Activated CD4-positive, alpha-beta T cell treated with anti-CD3 and anti-CD28 coated beads, Interleukin-2, amount 10 ng/mL, durations not matched to agents 24 days and 14 days (primary cell): ENCODE data around the gene DYNC2H1. TPM values are rescaled to one million over a fixed set of nuclear protein-coding genes. Genes with fewer than 3 reads are reported as not detected.

Experiments used
- DNase-seq: peaks from one replicate; pipeline ENCODE4 v3.0.0; 2022
- H3K27ac Mint-ChIP-seq: one replicate; pipeline ENCODE4 v1.8.0; 2022; ENCODE audit warnings: mild to moderate bottlenecking, mixed read lengths
- H3K27me3 Mint-ChIP-seq: one replicate; pipeline ENCODE4 v1.8.0; 2022; ENCODE audit warnings: mixed read lengths
- H3K36me3 Mint-ChIP-seq: one replicate; pipeline ENCODE4 v1.8.0; 2022; ENCODE audit warnings: low read depth, mild to moderate bottlenecking, mixed read lengths
- H3K4me1 Mint-ChIP-seq: one replicate; pipeline ENCODE4 v1.8.0; 2021; ENCODE audit warnings: mixed read lengths
- H3K4me3 Mint-ChIP-seq: one replicate; pipeline ENCODE4 v1.8.0; 2022; ENCODE audit warnings: mild to moderate bottlenecking, moderate library complexity, mixed read lengths
- H3K9me3 Mint-ChIP-seq: one replicate; pipeline ENCODE4 v1.8.0; 2021; ENCODE audit warnings: mixed read lengths
- intact Hi-C: fragments of 100-400 bp; cut with micrococcal nuclease; formaldehyde crosslinking; loops from one replicate; pipeline ENCODE4 v1.15.1; 2023
- total RNA-seq: library from RNA; stranded (reverse); gene quantifications from 2 replicates; pipeline ENCODE4 v1.2.3, GENCODE V29; 2022

Gene DYNC2H1
- total RNA-seq, 1 donor from 2014 or later: 0.30 TPM

- no peaks in the 10 kb centered on the region for H3K4me1 Mint-ChIP-seq
Observed at GRCh38 chr11:103274025-103274424, 164.8 kb downstream of the DYNC2H1 start.

DNA sequence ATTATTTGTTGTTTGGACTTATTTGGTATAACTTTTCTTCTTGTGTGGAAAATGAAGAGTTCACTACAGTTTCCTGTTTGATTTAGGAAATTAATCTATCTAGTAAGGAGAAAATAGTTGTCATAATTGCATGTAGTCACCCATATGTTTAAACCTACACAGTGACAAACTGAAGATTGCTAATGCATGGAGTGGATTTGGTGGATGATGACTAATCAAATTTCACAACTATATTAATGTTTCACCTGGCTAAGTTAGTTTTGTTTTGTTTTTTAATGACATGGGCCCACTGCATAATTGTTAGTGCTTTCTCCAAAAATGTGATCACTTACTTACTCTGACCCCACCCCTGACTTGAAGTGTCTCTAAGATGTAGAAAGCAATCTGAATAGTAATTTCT is 170.6 kb downstream of the DYNC2H1 start:
- Mint-ChIP-seq H3K27me3 (no peaks in the 10 kb centered on the region), H3K9me3 (no peaks in the 10 kb centered on the region), H3K4me1 (no peaks in the 10 kb centered on the region), H3K4me3 (no peak overlapping the region), H3K27ac (no peak overlapping the region), H3K36me3 (no peaks in the 10 kb centered on the region)
- intact Hi-C loops: no loop called here
- no peak for DNase-seq

More at GRCh38 chr11:103274025-103274424, 164.8 kb downstream of the DYNC2H1 start:
- DNase-seq: no peak
- H3K27me3 Mint-ChIP-seq: no peaks in the 10 kb centered on the region
- H3K36me3 Mint-ChIP-seq: no peaks in the 10 kb centered on the region
- no peak overlapping the region for H3K27ac Mint-ChIP-seq
- intact Hi-C loops: no loop called here
- H3K9me3 Mint-ChIP-seq: no peaks in the 10 kb centered on the region
- no peak overlapping the region for H3K4me3 Mint-ChIP-seq

- no peaks in the 10 kb centered on the region for H3K36me3 Mint-ChIP-seq
- no peak overlapping the region for H3K4me3 Mint-ChIP-seq
- DNase-seq: no peak
- no peaks in the 10 kb centered on the region for H3K27me3 Mint-ChIP-seq
- no peaks in the 10 kb centered on the region for H3K4me1 Mint-ChIP-seq
- no peak overlapping the region for H3K27ac Mint-ChIP-seq
- intact Hi-C loops: no loop called here
- H3K9me3 Mint-ChIP-seq: no peaks in the 10 kb centered on the region
Observed at GRCh38 chr11:103281301-103281700, 172.1 kb downstream of the DYNC2H1 start.

GRCh38 chr11:103284260-103284659 is 175.0 kb downstream of the DYNC2H1 start:
- Mint-ChIP-seq H3K9me3 (no peaks in the 10 kb centered on the region), H3K4me1 (no peaks in the 10 kb centered on the region), H3K36me3 (no peaks in the 10 kb centered on the region), H3K27me3 (no peaks in the 10 kb centered on the region), H3K4me3 (no peak overlapping the region), H3K27ac (no peak overlapping the region)
- intact Hi-C loops: no loop called here
- no peak for DNase-seq

GRCh38 chr11:103294516-103294915 is 185.3 kb downstream of the DYNC2H1 start:
- no peak overlapping the region for H3K27ac Mint-ChIP-seq
- DNase-seq: no peak
- H3K27me3 Mint-ChIP-seq: no peaks in the 10 kb centered on the region
- peaks cover 5% of the 10 kb centered on the region for H3K9me3 Mint-ChIP-seq
- H3K4me1 Mint-ChIP-seq: no peaks in the 10 kb centered on the region
- H3K4me3 Mint-ChIP-seq: no peak overlapping the region
- intact Hi-C loops: no loop called here
- no peaks in the 10 kb centered on the region for H3K36me3 Mint-ChIP-seq

GRCh38 chr11:103295704-103296103 is 186.5 kb downstream of the DYNC2H1 start:
- Mint-ChIP-seq H3K36me3 (no peaks in the 10 kb centered on the region), H3K9me3 (peaks cover 5% of the 10 kb centered on the region), H3K27ac (no peak overlapping the region), H3K27me3 (no peaks in the 10 kb centered on the region), H3K4me1 (no peaks in the 10 kb centered on the region), H3K4me3 (no peak overlapping the region)
- no peak for DNase-seq
- intact Hi-C loops: no loop called here

- Mint-ChIP-seq H3K27ac (no peak overlapping the region), H3K9me3 (peaks cover 5% of the 10 kb centered on the region), H3K4me3 (no peak overlapping the region), H3K4me1 (no peaks in the 10 kb centered on the region), H3K36me3 (no peaks in the 10 kb centered on the region), H3K27me3 (no peaks in the 10 kb centered on the region)
- intact Hi-C loops: no loop called here
- no peak for DNase-seq
Observed at GRCh38 chr11:103297900-103298299, 188.7 kb downstream of the DYNC2H1 start.

GRCh38 chr11:103315248-103315647 is 206.0 kb downstream of the DYNC2H1 start:
- Mint-ChIP-seq H3K4me1 (no peaks in the 10 kb centered on the region), H3K4me3 (no peak overlapping the region), H3K27me3 (peaks cover 3% of the 10 kb centered on the region), H3K9me3 (no peaks in the 10 kb centered on the region), H3K36me3 (no peaks in the 10 kb centered on the region), H3K27ac (no peak overlapping the region)
- intact Hi-C loops: no loop called here
- no peak for DNase-seq

DNA sequence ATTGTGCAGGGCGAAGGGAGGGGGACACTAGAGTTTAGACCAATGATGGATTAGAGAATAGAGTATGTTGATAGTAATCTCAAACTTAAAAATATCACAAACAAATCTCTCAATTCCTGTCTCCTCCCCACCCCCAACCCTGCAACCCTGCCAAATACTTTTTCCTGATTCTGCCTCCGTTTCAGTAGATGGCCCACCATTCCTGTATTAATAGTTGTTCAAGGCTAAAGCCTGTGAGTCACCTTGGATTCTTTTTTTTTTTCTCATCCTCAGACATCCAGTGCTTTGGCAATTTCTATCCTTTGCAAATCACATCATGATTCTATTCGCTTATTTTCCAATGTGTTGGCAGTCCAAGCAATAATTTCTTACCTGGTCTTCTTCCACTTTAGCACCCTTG is 207.9 kb downstream of the DYNC2H1 start:
- no peak overlapping the region for H3K27ac Mint-ChIP-seq
- peaks cover 3% of the 10 kb centered on the region for H3K27me3 Mint-ChIP-seq
- DNase-seq: no peak
- intact Hi-C loops: no loop called here
- no peak overlapping the region for H3K4me3 Mint-ChIP-seq
- no peaks in the 10 kb centered on the region for H3K36me3 Mint-ChIP-seq
- no peaks in the 10 kb centered on the region for H3K4me1 Mint-ChIP-seq
- no peaks in the 10 kb centered on the region for H3K9me3 Mint-ChIP-seq

GRCh38 chr11:103322821-103323220 is 213.6 kb downstream of the DYNC2H1 start:
- Mint-ChIP-seq H3K27me3 (no peaks in the 10 kb centered on the region), H3K27ac (no peak overlapping the region), H3K4me1 (peaks cover 4% of the 10 kb centered on the region), H3K9me3 (no peaks in the 10 kb centered on the region), H3K36me3 (no peaks in the 10 kb centered on the region), H3K4me3 (no peak overlapping the region)
- intact Hi-C loops: no loop called here
- no peak for DNase-seq

GRCh38 chr11:103325686-103326069 is 216.5 kb downstream of the DYNC2H1 start:
- no peak for DNase-seq
- Mint-ChIP-seq H3K27me3 (peaks cover 6% of the 10 kb centered on the region), H3K27ac (no peak overlapping the region), H3K4me3 (no peak overlapping the region), H3K36me3 (no peaks in the 10 kb centered on the region), H3K9me3 (no peaks in the 10 kb centered on the region), H3K4me1 (peaks cover 4% of the 10 kb centered on the region)
- intact Hi-C loops: loop anchor here (1.0 to 5.0 kb wide), 2 partner anchors 212 to 276 kb away; no protein-coding TSS in a partner anchor

GRCh38 chr11:103326070-103326794 is 217.0 kb downstream of the DYNC2H1 start:
- DNase-seq: peak; percentile 81
- peaks cover 4% of the 10 kb centered on the region for H3K4me1 Mint-ChIP-seq
- no peaks in the 10 kb centered on the region for H3K36me3 Mint-ChIP-seq
- H3K27ac Mint-ChIP-seq: no peak overlapping the region
- no peak overlapping the region for H3K4me3 Mint-ChIP-seq
- intact Hi-C loops: loop anchor here (1.0 to 5.0 kb wide), 2 partner anchors 211 to 275 kb away; no protein-coding TSS in a partner anchor
- H3K9me3 Mint-ChIP-seq: no peaks in the 10 kb centered on the region
- peaks cover 6% of the 10 kb centered on the region for H3K27me3 Mint-ChIP-seq

DNA sequence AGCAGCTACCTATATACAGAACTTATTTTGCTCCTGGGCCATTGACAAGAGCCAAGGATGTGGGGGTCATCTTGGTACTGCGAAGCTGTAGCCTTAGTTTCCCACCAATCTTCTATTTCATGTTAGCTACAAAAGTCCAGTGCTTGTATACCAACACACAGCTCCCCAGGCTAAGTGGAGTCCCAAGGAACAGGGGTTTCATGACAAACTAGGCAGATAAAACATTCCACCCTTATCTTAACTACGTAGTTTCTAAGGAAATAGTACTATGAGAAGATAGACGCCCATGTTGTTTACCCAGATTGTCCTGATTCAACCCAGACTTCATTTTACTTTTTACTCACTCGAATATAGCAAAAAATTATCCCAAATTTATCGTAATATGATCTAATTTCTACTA is 218.5 kb downstream of the DYNC2H1 start:
- Mint-ChIP-seq H3K36me3 (no peaks in the 10 kb centered on the region), H3K9me3 (no peaks in the 10 kb centered on the region), H3K27me3 (peaks cover 6% of the 10 kb centered on the region), H3K27ac (no peak overlapping the region), H3K4me3 (no peak overlapping the region), H3K4me1 (peaks cover 7% of the 10 kb centered on the region)
- DNase-seq: no peak
- intact Hi-C loops: loop anchor here (5.0 kb wide), 1 partner anchor 210 kb away; no protein-coding TSS in a partner anchor

- Mint-ChIP-seq H3K9me3 (no peaks in the 10 kb centered on the region), H3K4me1 (peaks cover 3% of the 10 kb centered on the region), H3K4me3 (no peak overlapping the region), H3K27me3 (peaks cover 6% of the 10 kb centered on the region), H3K27ac (no peak overlapping the region), H3K36me3 (no peaks in the 10 kb centered on the region)
- intact Hi-C loops: no loop called here
- DNase-seq: no peak
Observed at GRCh38 chr11:103332409-103332808, 223.2 kb downstream of the DYNC2H1 start.
